ENCODE results near the gene OSBPL2.

Gene OSBPL2

DNA sequence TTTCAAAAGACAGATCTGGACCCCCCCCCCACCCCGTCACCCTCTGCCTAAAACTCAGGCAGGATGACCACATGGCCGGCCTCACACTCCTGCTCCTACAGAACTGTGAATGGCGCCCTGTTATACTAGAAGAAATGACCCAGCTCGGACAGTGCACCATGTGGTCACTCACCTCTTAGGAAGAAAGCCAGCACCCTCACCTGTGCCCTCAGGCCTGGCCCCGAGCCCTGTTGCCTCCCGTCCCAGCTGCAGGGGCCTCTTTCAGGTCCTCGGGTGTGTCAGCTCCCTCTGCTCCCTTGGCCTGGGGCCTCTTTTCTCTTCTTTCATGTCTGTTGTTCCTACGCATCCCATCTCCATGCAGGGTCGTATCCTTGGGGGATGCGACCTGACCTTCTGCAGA lies 23.7 kb downstream of the OSBPL2 start:
- DNase-seq, result no peak

DNA sequence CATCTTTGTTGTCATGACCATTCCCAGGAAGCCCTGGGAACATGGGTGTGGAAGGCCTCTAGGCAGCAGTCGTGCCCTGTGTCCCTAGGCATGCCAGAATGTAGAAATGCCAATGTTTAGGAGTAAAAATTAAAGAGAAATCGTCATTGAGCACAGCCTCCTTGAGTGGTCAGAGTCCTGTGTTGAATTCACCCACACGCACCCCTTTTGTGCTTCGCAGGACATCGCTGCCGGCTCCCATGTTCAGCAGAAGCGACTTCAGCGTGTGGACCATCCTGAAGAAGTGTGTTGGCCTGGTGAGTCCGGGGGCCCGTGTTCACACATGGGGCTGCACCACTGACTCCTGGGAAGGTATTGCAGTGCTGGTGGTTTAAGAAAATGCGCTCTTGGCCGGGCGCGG lies 25.1 kb downstream of the OSBPL2 start:
- DNase-seq, result no peak

DNA sequence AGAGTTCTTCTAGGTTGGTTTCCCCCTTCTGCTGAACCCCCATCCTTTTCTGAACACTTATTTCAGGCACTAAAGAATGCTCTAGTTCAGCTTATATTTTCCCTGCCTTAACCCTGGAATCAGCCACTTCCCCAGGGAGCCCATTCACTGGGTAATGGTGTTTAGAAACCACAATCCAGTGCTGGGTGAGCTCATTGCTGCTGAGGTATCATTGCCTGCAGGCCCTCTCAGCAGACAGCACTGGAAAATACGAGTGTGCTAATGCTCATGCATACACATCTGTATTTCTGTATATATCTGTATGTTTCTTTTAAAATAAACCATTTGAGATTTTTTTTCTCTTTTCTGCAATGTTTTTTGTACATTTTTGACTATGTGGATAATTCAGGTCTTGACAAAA lies 27.0 kb downstream of the OSBPL2 start:
- DNase-seq, result no peak

DNA sequence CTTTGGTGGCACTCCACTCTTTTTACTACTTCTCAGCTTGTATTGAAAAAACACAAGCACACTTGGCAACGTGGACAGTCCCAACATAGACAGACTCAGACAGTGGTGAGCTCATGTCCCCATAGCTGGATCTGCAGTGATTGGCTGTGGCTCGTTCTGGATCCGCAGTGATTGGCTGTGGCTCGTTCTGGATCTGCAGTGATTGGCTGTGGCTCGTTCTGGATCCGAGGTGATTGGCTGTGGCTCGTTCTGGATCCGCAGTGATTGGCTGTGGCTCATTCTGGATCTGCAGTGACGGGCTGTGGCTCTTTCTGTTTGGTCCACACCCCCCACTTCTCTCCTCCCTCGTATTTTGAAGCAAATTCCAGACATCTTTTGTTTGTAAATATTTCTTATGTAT lies 28.0 kb downstream of the OSBPL2 start:
- no peak for DNase-seq

DNA sequence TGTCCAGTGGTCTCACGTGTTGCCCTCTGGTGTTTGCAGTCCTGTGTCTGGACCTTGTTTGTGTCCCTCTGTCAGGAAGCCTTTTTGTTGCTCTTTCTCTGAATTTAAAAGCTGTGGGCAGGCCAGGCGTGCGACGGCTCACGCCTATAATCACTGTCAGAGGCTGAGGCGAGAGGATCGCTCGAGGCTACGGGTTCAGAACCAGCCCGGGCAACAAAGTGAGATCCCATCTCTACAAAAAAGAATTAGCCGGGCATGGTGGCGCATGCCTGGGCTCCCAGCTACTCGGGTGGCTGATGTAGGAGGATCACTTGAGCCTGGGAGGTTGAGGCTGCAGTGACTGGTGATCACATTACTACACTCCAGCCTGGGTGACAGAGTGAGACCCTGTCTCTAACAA lies 28.5 kb downstream of the OSBPL2 start:
- no peak for DNase-seq

DNA sequence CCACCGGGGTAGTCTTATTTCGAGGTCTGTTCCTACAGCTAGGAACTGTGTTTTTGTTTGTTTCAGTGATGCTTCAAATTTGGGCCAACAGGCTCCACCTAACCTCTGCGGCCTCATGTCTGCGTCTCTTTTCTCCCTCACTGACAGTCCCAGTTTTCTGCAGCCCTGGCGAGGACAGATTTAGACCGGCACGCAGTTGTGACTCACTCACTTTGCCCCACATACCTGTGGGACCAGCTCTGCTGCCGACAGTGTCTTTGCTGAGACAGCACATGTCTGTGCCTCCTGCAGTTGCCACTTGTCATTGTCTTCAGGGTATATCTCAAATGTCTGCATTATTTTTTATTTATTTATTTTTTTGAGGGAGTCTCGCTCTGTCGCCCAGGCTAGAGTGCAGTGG lies 29.2 kb downstream of the OSBPL2 start:
- no peak for DNase-seq

DNA sequence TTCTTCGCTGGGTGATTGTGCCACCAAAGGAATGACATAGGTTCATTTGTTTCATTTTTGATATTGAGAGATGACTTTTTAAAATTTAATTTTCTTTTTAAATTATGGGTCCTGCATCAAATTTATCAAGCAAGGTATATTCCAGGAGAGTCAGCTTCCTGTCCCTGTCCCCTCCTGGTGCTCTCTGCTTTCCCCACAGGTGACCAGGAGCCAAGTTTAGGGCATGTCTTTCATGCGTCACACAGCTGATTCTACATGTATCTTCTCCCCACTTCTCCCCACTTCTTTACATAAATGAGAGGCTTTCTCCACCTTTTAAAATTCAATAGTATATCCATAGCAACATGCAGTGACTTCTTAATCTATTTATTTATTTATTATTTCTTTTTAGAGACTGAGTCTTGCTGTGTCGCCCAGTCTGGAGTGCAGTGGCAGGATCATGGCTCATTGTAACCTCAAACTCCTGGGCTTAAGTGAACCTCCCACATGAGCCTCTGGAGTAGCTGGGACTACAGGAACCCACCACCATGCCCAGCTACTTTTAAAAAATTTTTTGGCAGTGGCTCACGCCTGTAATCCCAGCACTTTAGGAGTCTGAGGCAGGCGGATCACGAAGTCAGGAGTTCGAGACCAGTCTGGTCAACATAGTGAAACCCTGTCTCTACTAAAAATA lies 30.0 kb downstream of the OSBPL2 start:
- no peak for DNase-seq

DNA sequence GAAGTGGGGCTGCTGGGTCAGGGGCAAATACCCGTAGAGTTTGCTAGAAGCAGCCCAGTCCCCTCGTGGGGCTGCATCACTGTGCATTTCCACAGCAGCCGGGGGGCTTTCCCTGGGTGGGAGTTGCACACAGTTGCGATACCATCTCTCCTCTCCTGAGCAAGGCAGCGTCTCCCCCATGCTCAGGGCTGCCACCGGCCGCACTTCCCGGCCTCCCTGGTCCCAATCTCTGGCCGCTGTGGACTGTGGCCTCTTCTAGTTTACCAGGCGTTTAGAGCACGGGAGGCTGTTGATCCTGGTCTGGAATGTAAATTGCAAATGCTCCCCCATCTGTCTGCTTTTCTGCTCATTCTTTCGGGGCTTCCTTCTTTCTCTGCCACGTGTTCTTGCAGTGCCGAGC lies 31.1 kb downstream of the OSBPL2 start:
- DNase-seq, result no peak

DNA sequence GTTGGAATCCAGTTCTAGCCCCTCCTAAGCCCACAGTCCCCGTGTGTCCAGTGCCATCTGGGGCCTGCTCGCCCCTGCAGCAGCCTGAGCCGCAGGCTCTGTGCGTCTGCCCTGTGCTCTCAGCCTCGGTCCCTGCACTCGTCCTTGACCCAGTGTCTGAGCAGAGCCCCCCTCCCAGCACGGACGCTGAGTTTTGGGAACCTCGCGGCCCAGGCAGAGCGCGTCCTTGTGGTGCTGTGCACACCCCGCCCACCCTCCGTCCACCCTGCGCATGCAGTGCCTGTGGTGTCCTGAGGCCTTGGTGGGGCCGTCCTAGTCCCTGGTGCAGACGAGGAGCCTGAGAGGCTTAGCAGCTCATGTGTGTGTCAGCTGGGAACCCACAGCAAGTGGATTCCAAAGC lies 31.6 kb downstream of the OSBPL2 start:
- DNase-seq, result no peak

DNA sequence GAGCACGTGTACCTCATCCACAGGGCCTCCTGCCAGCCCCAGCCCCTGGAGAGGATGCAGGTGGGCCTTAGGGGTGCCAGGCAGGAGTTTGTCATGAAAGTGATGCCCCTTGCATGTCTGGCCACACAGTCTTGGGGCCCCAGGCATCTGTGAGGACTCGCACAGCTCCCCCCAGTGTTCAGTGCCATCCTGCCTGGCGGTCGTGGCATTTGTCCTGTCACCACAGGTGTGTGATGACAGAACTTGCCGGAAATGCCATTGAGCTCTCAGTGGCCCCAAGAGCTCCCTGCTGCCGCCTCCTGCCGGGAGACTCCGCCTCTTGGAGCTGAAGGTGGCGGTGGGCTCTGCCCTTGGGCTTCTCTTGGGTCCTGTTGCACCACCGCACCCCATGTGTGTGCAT lies 33.9 kb downstream of the OSBPL2 start:
- no peak for DNase-seq

DNA sequence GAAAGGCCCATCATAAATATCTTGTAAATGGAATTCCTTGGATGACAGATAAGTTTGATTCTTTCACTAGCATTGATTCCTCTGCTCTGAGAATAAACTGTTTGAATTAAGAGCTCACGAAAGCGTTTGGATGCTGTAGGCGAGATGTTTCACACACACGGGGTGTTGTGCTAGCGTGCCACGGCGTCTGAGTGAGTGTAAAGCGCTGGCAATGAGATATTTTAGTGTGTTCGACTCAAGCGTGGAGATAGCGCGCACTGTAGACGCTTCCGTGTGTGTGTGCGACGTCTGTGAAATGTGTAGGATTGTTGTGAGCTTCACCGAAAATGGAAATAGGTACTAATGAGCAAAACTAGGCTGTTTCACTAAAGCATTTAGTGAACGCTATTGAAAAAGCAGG lies 35.1 kb downstream of the OSBPL2 start:
- DNase-seq, result no peak

DNA sequence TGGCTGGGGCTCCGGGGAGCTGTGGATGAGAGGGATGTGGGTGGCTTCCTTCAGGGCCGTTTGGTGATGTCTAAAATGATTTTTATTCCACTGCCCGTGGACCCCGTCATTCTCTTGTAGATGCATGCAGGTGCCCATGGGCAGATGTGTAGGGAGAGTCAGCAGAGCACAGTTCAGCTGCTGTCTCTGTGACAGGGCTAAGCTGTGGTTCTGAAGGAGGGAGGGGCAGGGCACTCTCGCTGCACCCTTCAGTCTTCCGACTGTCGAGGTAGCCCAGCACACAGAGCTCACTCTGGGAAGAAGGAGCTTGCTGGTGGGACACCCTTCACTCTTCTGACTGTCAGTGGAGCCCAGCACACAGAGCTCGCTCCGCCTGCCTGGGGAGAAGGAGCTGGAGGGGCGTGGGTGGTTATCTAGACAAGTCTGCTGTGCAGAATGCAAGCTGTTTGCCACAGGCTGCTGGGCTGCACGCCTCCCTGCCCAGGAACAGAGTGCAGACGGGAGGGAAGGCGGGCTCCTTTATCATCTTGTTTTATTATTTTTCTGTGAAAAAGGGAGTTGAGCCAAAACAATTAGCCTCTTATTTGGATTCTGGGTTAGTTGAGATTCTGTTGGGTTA lies 36.1 kb downstream of the OSBPL2 start:
- no peak for DNase-seq

DNA sequence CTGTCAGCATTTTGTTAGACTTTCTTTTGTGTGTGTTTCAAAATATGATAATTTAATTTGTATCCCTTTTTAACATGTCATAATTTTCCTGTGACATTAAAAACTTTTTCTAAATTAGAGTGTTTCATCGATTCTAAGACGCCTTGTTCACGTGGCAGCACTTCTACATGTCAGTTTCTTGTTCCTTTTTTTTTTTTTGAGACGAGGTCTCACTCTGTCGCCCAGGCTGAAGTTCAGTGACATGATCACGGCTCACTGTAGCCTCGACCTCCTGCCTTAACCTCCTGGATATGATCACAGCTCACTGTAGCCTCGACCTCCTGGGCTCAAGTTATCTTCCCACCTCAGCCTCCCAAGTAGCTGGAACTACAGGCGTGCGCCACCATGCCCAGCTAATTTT lies 36.9 kb downstream of the OSBPL2 start:
- DNase-seq, result no peak

DNA sequence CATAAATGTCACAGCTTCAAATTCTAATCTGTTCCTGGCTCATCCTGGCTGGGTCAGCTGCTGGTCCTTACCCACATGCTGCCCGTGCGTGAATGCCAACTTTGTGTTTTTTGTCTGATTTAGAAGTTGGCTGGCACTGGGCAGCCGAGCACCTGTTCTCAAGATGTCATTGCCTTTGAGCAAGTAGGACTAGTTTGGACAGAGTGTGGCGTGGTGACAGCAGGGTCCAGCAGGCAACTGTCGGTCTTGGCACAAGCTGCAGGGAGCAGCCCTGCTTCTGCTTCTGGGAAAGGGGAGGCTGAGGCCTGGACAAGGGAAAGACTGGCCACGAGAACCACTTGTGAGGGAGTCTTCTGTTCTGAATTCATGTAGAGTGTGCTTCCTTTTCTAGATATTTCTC lies 38.1 kb downstream of the OSBPL2 start:
- no peak for DNase-seq

DNA sequence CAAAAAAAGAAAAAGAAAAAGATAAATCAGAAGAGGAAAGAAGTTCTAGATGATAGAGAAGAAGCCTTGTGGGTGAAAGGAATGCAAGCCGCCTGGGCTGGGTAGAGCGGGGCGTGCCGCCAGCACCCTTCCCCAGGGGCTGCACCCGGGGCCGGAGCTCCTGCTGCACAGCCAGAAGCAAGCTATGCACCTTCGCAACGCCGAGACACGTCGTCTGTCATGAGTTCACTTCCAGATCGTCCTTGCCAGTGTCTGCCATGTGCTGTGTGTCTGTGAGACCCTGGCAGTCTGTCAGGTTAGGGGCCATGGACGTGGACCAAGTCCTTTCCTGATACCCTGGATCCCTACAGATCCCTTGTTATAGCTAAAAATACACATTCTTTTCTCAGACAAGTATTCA lies 38.9 kb downstream of the OSBPL2 start:
- DNase-seq, result no peak

DNA sequence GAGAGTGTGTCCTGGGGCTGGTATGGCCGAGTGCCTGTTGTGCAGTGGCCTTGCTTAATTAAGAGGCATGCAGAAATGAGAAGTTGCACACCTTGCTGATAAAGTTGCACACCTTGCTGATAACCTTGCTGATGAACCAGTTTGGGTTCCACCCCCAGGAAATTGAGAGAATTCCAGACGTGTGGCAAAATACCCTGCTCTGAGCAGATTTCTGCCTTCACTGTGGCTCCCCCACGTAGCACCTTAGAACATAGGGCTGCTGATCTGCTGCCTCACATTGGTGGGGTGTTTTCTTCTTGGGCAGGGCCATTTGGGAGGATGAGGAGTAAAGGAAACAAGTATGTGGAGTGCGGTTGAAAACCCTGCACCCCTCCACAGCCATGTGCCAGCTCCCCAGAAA lies 42.0 kb downstream of the OSBPL2 start:
- DNase-seq, result no peak

DNA sequence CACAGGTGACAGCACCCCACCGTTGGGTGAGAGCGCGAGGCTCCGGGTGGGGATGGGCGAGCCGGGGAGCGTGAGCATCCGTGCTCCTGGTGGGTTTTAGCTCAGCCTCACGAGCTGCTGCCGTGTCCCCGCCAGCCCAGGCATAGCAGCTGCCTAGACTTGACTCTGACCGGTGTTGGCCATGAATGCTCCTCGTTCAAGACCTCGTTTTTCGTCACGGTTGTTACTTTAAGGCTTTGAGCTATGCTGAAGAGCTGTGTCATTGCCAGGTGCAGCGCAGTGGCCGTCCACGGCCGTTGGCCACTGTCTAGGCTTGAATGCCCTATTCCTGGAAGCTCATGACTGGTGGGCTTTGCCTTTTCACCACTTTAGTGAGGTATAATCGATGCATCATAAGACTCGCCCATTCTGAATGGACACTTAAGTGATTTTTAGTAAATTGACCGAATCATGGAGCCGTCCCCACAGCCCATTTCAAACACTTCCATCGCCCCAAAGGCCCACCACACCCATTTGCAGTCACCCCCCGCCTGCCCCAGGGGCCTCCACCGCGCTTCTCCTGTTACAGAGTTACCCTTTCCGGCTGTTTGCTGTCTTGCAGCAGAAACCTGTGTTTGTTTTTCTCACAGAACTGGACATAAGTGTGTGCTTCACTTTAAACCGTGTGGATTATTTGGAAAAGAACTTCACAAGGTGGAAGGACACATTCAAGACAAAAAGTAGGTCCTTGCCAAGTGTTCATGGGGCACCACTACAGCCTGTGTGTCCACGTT lies 43.0 kb downstream of the OSBPL2 start:
- DNase-seq, result no peak

DNA sequence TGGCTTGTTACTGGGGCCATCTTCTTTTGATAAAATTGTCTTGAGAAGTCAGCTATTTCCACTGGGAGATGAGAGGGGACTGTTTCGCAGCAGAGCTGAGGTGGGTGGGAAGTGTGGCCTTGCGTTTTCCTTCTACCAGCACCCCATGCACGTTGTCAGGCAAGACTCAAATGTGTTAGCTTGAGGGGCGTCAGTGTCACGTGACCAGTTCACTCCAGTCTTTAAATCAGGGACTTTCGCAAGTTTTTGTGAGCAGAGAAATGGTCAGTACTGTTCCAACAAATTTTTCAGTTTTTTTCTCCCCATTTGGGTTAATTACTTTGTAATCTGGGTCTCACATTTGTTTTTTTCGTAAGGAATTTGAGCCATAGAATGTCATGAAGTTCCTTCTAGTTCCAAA lies 43.8 kb downstream of the OSBPL2 start:
- DNase-seq, result no peak

DNA sequence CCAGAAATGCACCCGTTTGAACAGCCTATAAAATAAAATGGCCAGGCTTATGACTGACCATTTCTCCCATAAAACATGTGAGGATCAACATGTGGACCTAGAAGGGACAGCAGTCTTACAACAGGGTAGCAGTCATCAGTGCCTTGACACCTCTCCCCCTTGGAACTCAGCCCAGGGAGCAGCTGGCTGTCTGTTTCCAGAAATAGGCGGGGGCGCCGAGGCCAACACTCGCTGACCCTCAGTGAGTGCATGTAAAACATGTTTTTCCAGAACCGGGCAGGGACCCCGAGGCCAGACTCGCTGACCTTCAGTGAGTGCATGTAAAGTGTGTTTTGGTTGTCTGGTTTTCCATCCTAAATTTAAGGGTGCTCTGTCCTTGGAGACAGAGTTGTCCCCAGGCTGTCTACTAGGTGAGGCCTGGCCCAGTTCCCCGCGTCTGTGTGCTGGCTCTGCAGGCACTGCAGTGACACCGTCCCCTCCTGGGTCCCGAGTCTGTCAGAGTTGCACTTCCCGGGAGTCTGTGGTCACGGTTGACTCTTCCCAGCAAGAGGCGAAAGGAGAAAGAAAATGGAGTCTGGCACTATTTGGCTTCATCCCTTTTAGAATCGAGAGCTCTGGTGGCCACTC lies 44.7 kb downstream of the OSBPL2 start:
- no peak for DNase-seq

DNA sequence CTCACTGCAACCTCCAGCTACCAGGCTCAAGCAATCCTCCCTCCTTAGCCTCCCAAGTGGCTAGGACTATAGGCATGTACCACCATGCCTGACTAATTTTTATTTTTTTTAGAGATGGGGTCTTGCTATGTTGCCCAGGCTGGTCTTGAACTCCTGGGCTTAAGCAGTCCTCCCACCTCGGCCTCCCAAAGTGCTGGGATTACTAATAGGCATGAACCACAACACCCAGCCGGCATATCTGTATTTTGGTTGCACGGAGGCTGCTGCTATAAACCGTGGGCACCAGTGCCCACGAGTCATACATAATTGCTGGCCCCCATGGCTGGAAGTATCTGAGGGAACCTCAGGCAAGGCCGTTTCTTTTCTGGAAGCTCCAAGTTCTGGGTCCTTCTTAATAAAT lies 46.1 kb downstream of the OSBPL2 start:
- DNase-seq, result no peak

DNA sequence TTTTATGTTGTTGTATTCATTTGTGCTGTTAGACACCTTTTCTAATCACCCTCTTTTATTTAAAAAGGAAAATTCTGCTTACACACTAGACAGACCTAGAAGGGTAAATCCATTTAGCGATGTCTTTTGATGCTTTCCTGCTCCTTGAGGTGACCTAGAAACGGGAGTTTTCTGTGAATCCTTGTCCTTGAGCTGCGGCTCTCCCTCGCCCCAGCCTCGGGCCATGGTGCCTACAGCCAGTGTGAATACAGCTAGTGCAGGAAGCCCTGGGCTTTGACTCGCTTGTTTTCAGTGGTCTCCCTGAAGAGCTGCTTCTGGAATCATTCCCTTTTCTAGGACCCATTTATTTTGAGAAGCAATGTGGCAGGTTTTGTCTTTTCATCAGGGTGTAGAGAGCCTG lies 46.8 kb downstream of the OSBPL2 start:
- DNase-seq, result no peak

DNA sequence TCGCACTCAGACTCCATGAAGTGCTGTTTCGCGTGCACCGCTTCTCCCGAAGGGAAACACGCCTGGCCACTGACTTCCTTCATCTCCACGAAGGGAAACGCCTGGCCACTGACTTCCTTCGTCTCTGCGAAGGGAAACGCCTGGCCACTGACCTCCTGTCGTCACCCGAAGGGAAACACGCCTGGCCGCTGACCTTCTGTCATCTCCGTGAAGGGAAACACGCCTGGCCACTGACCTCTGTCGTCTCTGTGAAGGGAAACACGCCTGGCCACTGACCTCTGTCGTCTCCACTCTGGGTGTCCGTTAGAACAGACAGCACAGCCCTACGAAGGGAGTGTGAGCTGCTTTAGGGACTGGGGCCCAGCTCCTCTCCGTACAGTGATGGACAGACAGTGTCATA lies 47.4 kb downstream of the OSBPL2 start:
- DNase-seq, result no peak

DNA sequence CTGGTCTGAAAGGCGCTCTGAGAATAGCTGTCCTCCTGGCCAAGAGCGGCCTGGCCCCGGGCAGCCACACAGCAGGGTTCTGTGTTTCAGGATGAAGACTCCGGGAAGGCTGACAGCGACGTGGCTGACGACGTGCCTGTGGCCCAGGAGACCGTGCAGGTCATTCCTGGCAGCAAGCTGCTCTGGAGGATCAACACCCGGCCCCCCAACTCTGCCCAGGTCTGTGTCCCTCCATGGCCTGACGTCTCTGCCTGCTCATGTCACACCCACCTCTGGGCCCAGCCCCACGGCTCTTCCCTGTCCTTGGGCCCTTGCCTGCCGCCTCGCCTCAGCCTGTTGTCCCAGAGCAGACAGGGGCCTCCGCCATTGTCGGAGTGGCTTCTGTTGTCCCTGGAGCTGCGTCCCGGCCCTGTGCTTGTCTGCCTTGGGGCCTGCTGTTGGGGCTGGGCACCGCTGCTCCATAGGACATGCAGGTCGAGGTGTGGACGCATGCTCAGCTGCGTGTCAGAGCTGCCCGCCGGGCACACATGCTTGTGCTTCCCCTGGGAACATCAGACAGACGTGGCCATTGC lies 48.3 kb downstream of the OSBPL2 start:
- no peak for DNase-seq

DNA sequence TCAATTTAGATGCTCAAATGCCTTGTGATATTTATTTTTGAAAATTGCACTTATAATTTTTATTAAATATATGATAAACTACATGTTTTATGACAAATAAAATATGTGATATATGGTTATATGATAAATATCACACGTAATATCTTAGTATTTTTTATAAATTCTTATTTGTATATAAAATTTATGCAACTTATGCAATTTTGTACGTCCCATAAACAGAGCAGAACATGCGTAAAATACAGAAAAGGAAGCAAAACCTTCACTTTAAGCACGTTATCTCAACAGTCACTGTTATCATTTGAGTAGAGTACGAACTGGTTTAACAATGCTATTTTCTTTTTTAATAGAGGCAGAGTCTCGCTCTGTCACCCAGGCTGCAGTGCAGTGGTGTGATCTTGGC lies 48.8 kb downstream of the OSBPL2 start:
- DNase-seq, result no peak
